Measurements from ENCODE around the gene IVL. TPM values are rescaled to one million over a fixed set of nuclear protein-coding genes. Genes with fewer than 3 reads are reported as not detected.

Gene IVL
- total and polyA plus RNA-seq, 2 donors from 2014 or later: not detected

DNA sequence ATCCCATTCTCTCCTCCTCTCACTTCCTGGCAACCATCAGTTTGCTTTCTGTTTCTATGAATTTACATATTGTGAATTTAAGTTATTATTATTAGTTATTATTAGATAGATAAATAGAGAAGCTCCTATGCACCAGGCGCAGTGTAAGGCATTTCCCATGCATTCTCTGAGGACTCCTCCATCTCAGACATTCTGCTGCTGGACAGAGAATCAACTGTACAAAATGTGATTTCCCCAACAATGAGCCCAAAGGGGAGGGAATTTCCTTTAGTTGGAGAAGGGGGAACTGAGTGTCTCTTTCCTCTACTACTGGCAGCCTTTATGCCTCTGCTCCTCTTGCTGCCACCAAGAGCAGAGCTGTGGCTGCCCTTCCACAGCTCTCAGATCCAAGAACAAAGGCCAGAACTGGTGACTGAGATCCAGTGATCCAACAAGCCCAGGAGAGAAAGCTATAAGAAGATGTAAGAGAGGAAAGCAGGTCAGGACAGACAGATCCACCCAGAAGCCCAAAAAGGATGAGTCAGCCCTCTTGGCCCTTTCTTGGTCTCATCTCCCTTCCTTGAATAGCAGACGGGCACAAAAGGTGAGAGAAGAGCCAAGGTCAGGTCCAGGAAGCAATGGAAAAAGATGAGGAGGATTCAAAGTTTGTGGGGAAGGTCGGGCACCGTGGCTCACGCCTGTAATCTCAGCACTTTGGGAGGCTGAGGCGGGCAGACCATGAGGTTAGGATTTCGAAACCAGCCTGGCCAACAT, 3.5 kb upstream of the IVL start:
- FAIRE-seq: no peak
- no peak overlapping the region for H3K27ac ChIP-seq (ENCODE audit: low read depth in 2 of 2, low read length in 2 of 2)
- TF ChIP-seq, protein P1, sequence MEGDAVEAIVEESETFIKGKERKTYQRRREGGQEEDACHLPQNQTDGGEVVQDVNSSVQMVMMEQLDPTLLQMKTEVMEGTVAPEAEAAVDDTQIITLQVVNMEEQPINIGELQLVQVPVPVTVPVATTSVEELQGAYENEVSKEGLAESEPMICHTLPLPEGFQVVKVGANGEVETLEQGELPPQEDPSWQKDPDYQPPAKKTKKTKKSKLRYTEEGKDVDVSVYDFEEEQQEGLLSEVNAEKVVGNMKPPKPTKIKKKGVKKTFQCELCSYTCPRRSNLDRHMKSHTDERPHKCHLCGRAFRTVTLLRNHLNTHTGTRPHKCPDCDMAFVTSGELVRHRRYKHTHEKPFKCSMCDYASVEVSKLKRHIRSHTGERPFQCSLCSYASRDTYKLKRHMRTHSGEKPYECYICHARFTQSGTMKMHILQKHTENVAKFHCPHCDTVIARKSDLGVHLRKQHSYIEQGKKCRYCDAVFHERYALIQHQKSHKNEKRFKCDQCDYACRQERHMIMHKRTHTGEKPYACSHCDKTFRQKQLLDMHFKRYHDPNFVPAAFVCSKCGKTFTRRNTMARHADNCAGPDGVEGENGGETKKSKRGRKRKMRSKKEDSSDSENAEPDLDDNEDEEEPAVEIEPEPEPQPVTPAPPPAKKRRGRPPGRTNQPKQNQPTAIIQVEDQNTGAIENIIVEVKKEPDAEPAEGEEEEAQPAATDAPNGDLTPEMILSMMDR (IDR thresholded peaks at IDR 0.05; ENCODE audit: borderline replicate concordance, extremely low read depth, insufficient read depth): no peak
- no peak overlapping the region for H3K4me3 ChIP-seq (ENCODE audit: low read length in 3 of 3)
- DNase-seq: no peak
- no peaks in the 10 kb centered on the region for H3K4me1 ChIP-seq (ENCODE audit: control insufficient read depth in 2 of 3, insufficient read depth in 2 of 3, low read depth in 1 of 3, low read length in 3 of 3)
- intact Hi-C loops (cut with DNase I): no loop called here
- no peaks in the 10 kb centered on the region for H3K9me3 ChIP-seq (ENCODE audit: control insufficient read depth in 2 of 3, insufficient read depth in 1 of 3, low read length in 3 of 3)
- no peaks in the 10 kb centered on the region for H3K27me3 ChIP-seq (ENCODE audit: control insufficient read depth, insufficient read depth, low read length)
- no peaks in the 10 kb centered on the region for H3K36me3 ChIP-seq (ENCODE audit: control insufficient read depth in 2 of 3, insufficient read depth in 3 of 3, low read length in 3 of 3)
- H3K9ac ChIP-seq (ENCODE audit: low read length in 3 of 3): no peak overlapping the region

DNA sequence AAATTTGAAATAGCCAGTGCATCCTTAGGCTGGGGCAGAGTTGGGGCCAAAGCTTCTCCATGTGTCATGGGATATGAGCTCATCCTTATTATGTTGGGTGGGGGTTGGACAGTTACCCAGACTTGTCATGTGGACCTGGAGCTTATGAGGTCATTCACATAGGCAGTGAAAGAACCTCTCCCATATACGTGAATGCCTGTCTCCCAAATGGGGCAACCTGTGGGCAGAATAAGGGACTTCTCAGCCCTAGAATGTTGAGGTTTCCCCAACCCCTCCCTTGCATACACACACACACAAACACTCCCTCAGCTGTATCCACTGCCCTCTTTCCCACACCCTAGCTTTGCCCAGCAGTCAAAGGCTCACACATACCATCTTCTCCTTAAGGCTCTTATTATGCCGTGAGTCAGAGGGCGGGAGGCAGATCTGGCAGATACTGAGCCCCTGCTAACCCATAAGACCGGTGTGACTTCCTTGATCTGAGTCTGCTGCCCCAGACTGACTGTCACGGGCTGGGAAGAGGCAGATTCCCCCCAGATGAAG, 2.3 kb upstream of the IVL start:
- no peak overlapping the region for H3K4me3 ChIP-seq (ENCODE audit: low read length in 3 of 3)
- TF ChIP-seq, protein P1 (IDR thresholded peaks at IDR 0.05; ENCODE audit: borderline replicate concordance, extremely low read depth, insufficient read depth): no peak
- no peaks in the 10 kb centered on the region for H3K4me1 ChIP-seq (ENCODE audit: control insufficient read depth in 2 of 3, insufficient read depth in 2 of 3, low read depth in 1 of 3, low read length in 3 of 3)
- no peak overlapping the region for H3K27ac ChIP-seq (ENCODE audit: low read depth in 2 of 2, low read length in 2 of 2)
- no peaks in the 10 kb centered on the region for H3K9me3 ChIP-seq (ENCODE audit: control insufficient read depth in 2 of 3, insufficient read depth in 1 of 3, low read length in 3 of 3)
- no peak for FAIRE-seq
- no peaks in the 10 kb centered on the region for H3K27me3 ChIP-seq (ENCODE audit: control insufficient read depth, insufficient read depth, low read length)
- intact Hi-C loops (cut with DNase I): no loop called here
- no peak overlapping the region for H3K9ac ChIP-seq (ENCODE audit: low read length in 3 of 3)
- H3K36me3 ChIP-seq (ENCODE audit: control insufficient read depth in 2 of 3, insufficient read depth in 3 of 3, low read length in 3 of 3): no peaks in the 10 kb centered on the region
- no peak for DNase-seq

DNA sequence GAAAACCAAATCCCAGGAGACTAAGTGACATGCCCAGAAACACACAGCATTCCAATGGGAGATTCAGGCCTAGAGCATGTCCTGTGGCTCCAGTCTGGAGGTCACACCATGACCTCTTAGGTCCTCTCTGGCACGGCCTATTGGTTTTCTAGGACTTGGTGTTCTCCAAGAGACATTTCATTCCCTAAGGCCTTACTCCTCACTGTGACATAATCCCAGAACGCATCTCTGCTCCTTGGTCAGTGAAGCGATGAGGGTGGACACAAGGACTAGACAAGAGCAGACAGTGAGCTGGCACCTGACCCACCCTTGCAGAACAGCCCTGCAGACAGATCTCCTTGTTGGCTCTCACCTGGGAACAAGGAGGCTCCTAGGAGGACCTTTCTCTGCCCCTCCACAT, 860 bp downstream of the IVL start:
- no peaks in the 10 kb centered on the region for H3K27me3 ChIP-seq (ENCODE audit: control insufficient read depth, insufficient read depth, low read length)
- H3K27ac ChIP-seq (ENCODE audit: low read depth in 2 of 2, low read length in 2 of 2): no peak overlapping the region
- no peaks in the 10 kb centered on the region for H3K4me1 ChIP-seq (ENCODE audit: control insufficient read depth in 2 of 3, insufficient read depth in 2 of 3, low read depth in 1 of 3, low read length in 3 of 3)
- TF ChIP-seq, protein P1 (IDR thresholded peaks at IDR 0.05; ENCODE audit: borderline replicate concordance, extremely low read depth, insufficient read depth): no peak
- DNase-seq: no peak
- intact Hi-C loops (cut with DNase I): no loop called here
- no peak for FAIRE-seq
- no peaks in the 10 kb centered on the region for H3K9me3 ChIP-seq (ENCODE audit: control insufficient read depth in 2 of 3, insufficient read depth in 1 of 3, low read length in 3 of 3)
- H3K4me3 ChIP-seq (ENCODE audit: low read length in 3 of 3): no peak overlapping the region
- no peaks in the 10 kb centered on the region for H3K36me3 ChIP-seq (ENCODE audit: control insufficient read depth in 2 of 3, insufficient read depth in 3 of 3, low read length in 3 of 3)
- no peak overlapping the region for H3K9ac ChIP-seq (ENCODE audit: low read length in 3 of 3)
